Heart left ventricle (tissue), 13 donors: ENCODE data around the gene SPI1.

Experiments
- CTCF ChIP-seq, 12 donors: fragments of 200-600 bp; sonication (generic) in 4 of 12; IDR thresholded peaks; one replicate each; pipeline versions ENCODE4 v1.5.0 to v1.8.0; 2018 to 2022; ENCODE audit warnings: antibody characterized with exemption in 12 of 12, mild to moderate bottlenecking in 5 of 12
- POLR2A ChIP-seq, 2 donors: fragments of 450-650 bp; IDR thresholded peaks; one replicate each; pipeline ENCODE4 v1.6.1; 2017; ENCODE audit warnings: antibody characterized with exemption in 2 of 2, mild to moderate bottlenecking in 2 of 2, moderate library complexity in 2 of 2
- donor health status: ischemic (EF 13 %, LVEDD 7.1; RV severe dilation, severe dysfunction).
- donor health status: DM: no; HTN: yes; CAD: no.
- donor health status: DM: no; HTN: no; CAD: no.
- donor health status: ischemic (EF 25% LVEDD 6.9; RV normal size, moderate dysfunction).
- donor health status: ischemic (EF 25% LVEDD 5.7; RV mildly dilated, moderate dysfunction).
- donor health status: ischemic (EF 35%, LVEDD 5.7; RV mildly dilated, moderate dysfunction).
- donor health status: nonischemic (EF 11% LVEDD 7.7; RV severe dilation, severe dysfunction).
- donor health status: DM: yes; HTN: yes; CAD: no.
- donor health status: PGD.
- donor health status: ischemic (EF 29% LVEDD 5.4; RV normal size, mild dysfunction).
- donor health status: nonischemic (EF 23%, LVEDD 6.1; RV moderate dilation, normal function).

GRCh38 chr11:47384498-47384897 lies 6.2 kb upstream of the SPI1 start:
- TF ChIP-seq POLR2A (IDR thresholded peaks at IDR 0.05) (no peak), CTCF (IDR thresholded peaks at IDR 0.05) (no peak)
